Central memory CD4-positive, alpha-beta T cell (primary cell): ENCODE data around the gene ATP8B3.
"Not testable (repeated sequence)": the region's sequence is repeated elsewhere in the genome, so short reads cannot be mapped to it uniquely, and the experiment has no call there.

Source experiments
- DNase-seq: peaks from one replicate; pipeline ENCODE4 v3.0.0; 2022

ATP8B3 gene

DNA sequence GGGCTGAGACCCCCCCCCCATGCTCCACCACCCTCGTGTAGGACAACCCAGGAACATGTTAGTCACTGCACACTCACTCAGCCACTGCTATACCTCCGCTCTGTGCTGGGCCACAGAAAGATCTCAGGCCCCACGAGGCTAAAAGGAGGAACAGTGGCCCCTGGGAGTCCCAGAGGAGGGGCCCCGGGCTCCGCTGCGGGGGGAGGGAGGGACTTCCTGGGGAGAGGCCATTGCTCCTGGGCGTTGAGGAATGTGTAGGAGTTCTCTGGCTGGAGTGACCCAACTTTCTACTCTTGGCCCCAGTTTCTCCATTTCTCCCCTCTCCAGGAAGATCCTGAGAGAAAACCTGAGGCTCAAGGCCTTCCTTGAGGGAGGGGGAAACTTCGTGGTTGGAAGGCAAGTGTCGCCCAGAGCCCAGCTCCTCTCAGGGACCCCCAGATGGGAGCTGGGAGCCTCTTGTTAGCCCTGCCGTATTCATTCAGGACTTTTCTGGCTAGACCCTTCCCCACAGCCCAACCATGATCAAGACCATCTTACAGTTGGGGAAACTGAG, 45.2 kb downstream of the ATP8B3 start:
- no peak for DNase-seq

GRCh38 chr19:1765904-1766799, 45.9 kb downstream of the ATP8B3 start:
- DNase-seq: no peak

- no peak for DNase-seq
These were observed 46.7 kb downstream of the ATP8B3 start for GRCh38 chr19:1765232-1765903.

DNA sequence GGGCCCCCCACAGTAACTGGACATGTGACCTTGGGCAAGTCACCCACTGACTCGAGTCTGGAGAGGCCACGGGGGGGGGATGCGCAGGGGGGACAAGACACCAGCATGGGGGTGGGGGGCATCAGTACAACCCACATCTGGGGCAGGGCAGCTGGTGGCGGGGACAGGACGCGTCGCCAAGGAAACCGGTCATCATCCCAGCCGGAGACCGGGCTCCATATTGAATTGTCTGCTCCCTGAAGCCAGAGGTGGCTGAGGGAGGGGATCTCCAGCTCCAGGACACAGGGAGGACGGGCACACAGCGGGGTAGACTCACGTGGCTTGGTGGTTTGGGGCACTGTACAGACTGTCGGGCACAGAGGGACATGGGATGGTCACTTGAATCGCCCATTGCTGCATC, 47.3 kb downstream of the ATP8B3 start:
- no peak for DNase-seq

- DNase-seq: no peak
These were observed 48.1 kb downstream of the ATP8B3 start for GRCh38 chr19:1763648-1764639.

DNA sequence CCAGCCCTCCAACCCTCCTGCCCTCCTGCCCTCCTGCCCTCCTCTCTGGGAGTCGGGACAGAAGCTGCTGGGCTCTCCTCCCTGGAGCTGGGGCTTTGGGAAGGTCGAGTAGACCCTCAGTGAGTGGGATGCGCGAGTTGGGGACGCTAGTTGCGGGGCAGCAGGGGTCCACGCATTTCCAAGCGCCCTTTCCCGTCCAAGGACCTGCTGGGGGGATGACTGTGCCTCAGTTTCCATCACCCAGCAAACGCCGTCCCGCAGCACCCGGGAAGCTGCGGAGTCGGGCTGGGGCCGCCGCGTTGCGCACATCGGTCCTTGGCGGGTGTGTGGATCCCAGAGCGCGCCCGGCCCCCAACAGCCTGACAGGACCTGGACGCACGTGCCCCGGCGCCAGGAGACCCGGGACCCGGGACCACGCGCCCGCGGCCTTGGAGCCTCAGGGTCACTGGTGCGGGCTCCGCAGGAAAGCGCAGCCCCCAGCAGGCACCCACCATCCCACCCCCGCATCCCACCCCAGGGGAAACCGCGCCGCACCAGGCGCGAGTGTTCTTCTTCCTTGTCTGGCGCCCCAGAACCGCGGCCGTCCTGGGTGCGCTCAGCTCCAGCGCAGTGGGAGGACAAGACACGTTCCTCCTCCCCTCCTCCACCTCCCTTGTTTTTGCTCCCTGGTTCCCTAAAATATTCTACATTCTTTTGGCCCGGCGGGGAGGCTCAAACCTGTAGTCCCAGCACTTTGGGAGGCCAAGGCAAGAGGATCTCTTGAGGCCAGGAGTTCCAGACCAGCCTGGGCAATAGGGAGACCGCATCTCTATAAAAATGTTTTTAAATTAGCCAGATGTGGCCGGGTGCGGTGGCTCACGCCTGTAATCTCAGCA, 49.6 kb downstream of the ATP8B3 start:
- DNase-seq: no peak

GRCh38 chr19:1761528-1762242, 50.4 kb downstream of the ATP8B3 start:
- DNase-seq: no peak

DNA sequence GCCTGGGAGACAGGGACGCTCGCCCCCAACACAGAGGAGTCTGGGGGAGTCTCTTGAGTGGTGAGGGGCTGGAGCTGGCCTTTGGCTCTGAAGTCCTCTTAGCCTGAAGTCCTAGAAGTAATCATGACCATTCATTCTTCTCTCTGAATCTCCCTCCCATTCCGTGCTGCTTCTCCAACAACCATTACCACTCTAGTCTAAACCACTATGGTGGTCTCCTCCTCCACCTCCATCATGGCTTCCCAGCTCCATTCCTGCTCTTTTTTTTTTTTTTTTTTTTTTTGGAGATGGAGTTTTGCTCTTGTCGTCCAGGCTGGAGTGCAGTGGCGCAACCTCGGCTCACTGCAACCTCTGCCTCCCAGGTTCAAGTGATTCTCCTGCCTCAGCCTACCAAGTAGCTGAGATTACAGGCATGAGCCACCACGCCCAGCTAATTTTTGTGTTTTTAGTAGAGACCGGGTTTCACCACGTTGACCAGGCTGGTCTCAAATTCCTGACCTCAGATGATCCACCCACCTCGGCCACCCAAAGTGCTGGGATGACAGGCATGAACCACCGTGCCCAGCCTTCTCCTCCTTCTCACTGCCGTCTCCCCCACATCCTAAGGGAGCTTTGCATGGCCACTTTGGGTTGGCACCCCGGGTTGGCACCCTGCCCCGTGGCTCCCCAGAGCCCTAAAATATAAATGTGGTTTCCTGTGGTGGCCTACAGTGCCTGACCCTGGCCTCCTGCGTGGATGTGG, 51.1 kb downstream of the ATP8B3 start:
- not testable (repeated sequence) for DNase-seq

- DNase-seq: no peak
These were observed 52.1 kb downstream of the ATP8B3 start for GRCh38 chr19:1760020-1760419.

DNA sequence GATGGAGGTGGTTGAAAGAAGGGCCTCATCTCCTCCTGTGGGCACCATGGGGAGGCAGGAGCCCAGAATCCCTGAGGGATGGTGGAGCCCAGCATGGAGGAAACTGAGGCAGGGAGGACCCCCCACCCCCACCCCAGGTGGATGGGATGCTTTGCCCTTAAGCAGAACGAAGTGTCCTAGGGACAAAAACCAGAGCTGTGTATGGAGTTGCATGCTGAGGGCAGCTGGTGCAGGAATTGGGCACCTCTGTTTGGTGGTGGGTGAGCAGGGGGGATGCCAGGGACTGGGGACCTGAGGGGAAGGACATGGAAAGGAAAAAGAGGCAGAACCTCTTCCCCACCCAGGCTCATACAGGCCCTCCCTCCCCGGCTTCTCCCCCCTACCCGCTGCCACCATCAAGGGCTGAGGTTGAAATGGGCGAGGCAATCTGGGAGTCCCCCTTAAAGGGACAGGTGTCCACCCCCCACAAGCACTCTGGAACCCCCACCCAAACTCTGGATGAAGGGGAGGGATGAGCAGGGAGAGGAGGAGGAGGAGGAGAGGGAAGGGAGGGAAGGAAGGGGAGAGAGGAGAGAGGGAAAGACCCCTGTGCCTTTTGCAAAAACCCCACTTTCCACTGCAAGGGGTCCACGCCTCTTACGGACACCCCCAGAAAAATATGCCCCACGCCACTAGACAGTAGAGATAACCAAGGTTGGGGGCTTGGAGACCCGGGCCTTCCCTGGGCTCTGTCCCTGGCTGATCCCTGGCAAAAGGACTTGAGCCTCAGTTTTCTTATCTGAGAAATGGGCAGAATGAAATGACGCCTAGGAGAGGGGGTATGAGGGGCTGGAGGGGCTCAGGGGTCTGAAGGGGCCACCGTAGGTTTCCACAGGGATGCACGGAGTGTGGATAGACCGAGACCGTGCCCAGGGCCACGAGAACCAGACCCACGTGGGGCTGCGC, 52.8 kb downstream of the ATP8B3 start:
- DNase-seq: no peak

DNA sequence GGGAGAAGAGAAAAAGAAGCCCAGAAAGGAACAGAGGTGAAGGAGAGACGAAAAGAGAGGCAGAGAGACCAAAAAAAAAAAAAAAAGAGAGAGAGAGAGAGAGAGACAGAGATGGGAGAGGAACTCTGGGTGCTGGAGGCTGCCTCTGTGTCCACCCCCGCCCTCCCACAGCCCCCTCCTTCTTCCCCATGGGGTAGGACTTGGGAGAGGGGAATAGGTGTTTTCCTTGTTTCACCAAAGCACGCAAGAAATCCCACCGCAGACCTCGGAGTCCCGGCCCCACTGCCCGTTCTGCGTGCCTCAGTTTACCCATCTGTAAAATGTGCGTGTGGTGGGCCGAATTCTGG, 53.9 kb downstream of the ATP8B3 start:
- DNase-seq: no peak

DNA sequence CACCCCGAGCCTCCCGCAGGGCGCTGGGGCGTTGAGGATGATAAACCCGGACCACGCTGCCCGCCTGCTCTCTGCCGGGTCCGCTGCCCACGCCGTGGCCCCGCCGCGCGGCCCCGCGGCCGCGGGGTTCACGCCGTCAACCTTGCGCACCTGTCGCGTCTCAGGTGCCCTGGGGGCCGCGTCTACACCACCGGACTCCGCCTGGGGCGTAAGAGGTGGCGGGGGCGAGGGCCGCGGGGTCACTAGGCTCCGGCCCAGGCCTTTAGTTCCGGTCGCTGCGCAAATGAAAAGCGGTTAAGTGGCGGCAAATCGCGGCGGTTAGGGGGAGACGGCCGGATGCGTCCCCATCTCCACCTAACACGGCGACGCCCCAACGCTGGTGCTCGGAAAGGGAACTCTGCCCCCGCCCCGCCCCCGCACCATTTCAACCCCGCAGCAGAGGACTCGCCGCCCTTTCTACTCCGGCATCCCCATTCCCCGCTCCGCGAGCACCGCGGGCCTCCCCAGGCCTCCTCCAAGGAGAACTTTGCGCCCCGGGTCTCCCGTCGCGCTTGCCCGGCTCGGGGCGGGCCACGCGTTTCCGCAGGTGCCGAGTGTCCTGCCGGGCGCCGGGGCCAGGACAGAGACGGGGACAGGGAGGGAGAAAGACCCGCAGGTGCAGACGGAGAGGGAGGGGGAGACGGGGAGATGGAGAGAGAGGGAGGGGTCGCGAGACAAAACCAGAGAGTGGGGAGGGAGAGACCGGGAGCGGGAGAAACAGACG, 54.4 kb downstream of the ATP8B3 start:
- DNase-seq: no peak

GRCh38 chr19:1756705-1757465, 55.2 kb downstream of the ATP8B3 start:
- DNase-seq: no peak

GRCh38 chr19:1756264-1756663, 55.8 kb downstream of the ATP8B3 start:
- no peak for DNase-seq

DNA sequence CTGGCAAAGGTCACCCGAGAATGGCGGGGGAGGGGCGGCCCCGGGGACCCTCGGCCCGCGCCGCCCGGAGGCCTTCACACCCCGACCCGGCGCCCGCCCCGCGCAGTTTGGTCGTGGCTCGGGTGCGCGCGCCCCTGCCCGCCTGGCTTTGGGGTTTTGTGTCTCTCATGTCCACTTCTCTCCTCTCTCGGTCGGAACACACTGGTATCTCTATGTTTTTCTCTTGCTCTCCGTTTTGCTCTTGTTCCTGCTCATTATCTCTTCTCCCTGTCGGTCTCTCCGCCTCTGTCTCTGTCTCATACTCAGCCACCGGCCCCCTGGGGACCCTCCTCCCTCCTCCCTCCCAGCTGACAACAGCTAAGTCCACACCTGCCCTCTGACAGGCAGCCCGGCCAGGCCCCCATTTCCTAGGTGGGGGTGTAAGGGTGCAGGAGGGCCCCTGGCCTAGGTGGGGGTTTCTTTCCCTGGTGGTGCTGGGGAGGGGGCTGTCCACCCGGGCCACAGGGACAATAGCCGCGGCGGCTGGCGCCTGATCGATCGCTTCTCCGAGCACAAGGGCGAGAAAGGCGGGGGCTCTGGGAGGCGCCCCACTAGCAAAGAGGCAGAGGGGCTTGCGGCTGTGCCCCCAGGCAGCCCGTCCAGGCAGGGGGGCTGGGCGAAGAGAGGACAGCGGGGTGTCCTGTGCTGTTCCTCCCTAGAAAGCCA, 56.5 kb downstream of the ATP8B3 start:
- no peak for DNase-seq

DNA sequence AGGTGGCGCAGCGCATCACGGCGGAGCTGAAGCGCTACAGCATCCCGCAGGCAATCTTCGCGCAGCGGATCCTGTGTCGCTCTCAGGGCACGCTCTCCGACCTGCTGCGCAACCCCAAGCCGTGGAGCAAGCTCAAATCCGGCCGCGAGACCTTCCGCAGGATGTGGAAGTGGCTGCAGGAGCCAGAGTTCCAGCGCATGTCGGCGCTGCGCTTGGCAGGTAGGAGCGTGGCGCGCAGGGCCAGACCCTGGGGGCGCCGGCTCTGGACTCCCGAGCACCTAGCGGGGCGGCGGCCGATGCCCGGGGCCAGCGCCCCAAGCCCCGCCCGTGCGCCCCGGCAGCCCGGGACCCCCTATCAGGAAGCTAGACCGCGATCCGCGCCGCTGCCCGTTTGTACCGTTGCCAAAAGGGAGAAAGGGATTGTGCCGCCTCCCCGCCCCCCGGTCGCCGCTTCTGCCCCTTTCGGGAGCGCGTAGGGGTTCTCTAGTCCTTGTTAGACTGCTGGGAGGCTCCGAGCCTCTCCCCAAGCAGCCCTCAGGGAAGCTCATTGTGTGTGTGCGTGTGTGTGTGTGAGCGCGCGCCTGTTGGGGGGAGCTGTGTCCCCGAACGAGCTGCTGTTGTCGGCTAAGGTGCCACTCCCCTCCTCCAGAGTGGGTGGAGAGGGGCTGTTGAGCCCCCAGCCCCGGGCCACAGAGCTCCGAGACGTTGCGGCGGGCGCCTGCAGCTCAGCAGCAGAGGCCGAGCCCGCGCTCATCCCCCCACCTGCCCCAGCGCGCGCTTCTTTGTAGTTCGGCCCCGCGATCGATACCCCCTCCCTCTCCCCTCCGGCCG, 57.2 kb downstream of the ATP8B3 start:
- no peak for DNase-seq
